K562 (cell line): ENCODE results near the gene AP1M1. TPM values are rescaled to one million over a fixed set of nuclear protein-coding genes. Genes with fewer than 3 reads are reported as not detected.

Source experiments
- ATAC-seq: fragments of 200-7000 bp; cut with Tn5 transposase; 3 replicates; pipeline ENCODE4 v1.9.1; 2020; ENCODE audit warnings: moderate library complexity
- BruUV-seq: library from RNA; stranded (reverse); fragments of 400-500 nt; replicated peaks from 2 replicates; lab custom pipeline; 2021; lab: Mats Ljungman, UMichigan
- CTCF ChIA-PET: fragments of 300-600 bp; formaldehyde crosslinking; extraction: SDS; loops from one replicate; lab custom pipeline; 2021; ENCODE audit warnings: low intra/inter-chr PET ratio; lab: Yijun Ruan, JAX
- POLR2A ChIA-PET: fragments of 300-600, 350-650 bp; sonication (Branson Sonifier 250); formaldehyde crosslinking; extraction: SDS; loops from one replicate; lab custom pipeline; 2021; ENCODE audit warnings: antibody characterized with exemption, inconsistent platforms; lab: Yijun Ruan, JAX
- DNase-seq, 4 experiments: peaks; one replicate each; pipeline versions ENCODE4 v3.0.0 to v3.0.0-alpha.2; 2011 to 2018; ENCODE audit warnings: low spot score in 3 of 4, mixed read lengths in 3 of 4; ENCODE audit errors: extremely low read depth in 1 of 4
- FAIRE-seq: peaks from 2 replicates; lab custom pipeline; 2011; peaks lifted over from hg19 to GRCh38; lab: Jason Lieb, UNC
- H2AFZ ChIP-seq: 2 replicates; pipeline ENCODE4 v1.6.0; 2011; ENCODE audit warnings: low read depth, low read length, control low read depth, inconsistent platforms
- H3K27ac ChIP-seq: fragments of 200-600 bp; 3 replicates; pipeline ENCODE4 v1.8.0; 2011; ENCODE audit warnings: low read depth, mild to moderate bottlenecking, control low read depth, inconsistent platforms, low read length, moderate library complexity, mixed read lengths; ENCODE audit errors: extremely low read depth
- H3K27me3 ChIP-seq, 2 experiments: fragments of 300-600 bp in 1 of 2; 2 replicates in 1 of 2; 3 replicates in 1 of 2; pipeline versions ENCODE4 v1.6.0 to v1.8.0; 2011; ENCODE audit warnings: inconsistent platforms in 2 of 2, low read length in 2 of 2, mild to moderate bottlenecking in 1 of 2, mixed read lengths in 1 of 2, moderate library complexity in 1 of 2; ENCODE audit not compliant: control insufficient read depth in 2 of 2, insufficient read depth in 2 of 2
- H3K36me3 ChIP-seq: fragments of 300-600 bp; 3 replicates; pipeline ENCODE4 v1.8.0; 2011; ENCODE audit warnings: mild to moderate bottlenecking, low read length, inconsistent platforms; ENCODE audit not compliant: control insufficient read depth, insufficient read depth
- H3K4me1 ChIP-seq, 2 experiments: fragments of 200-600 bp in 1 of 2; replicated peaks in 1 of 2; 2 replicates in 1 of 2; 3 replicates in 1 of 2; pipeline versions ENCODE4 v1.5.1 to v1.8.0; 2011; ENCODE audit warnings: inconsistent platforms in 2 of 2, low read length in 2 of 2, mild to moderate bottlenecking in 1 of 2, mixed read lengths in 1 of 2, moderate library complexity in 1 of 2; ENCODE audit not compliant: control insufficient read depth in 2 of 2, insufficient read depth in 2 of 2
- H3K4me2 ChIP-seq: 2 replicates; pipeline ENCODE4 v1.6.1; 2011; ENCODE audit warnings: low read length, control low read depth, inconsistent platforms, mixed read lengths; ENCODE audit not compliant: insufficient read depth
- H3K4me3 ChIP-seq: fragments of 200-600 bp; sonication (generic), shearing (Covaris generic); 2 replicates; pipeline ENCODE4 v1.5.1; 2016; ENCODE audit warnings: control low read depth, inconsistent platforms
- H3K79me2 ChIP-seq: fragments of 200-600 bp; 3 replicates; pipeline ENCODE4 v1.8.0; 2011; ENCODE audit warnings: low read length, inconsistent platforms; ENCODE audit not compliant: control insufficient read depth, insufficient read depth
- H3K9ac ChIP-seq, 2 experiments: 2 replicates each; pipeline versions ENCODE4 v1.6.0 to v1.6.1; 2011; ENCODE audit warnings: low read depth in 2 of 2, low read length in 2 of 2, control low read depth in 1 of 2, inconsistent platforms in 1 of 2, mild to moderate bottlenecking in 1 of 2, mixed read lengths in 1 of 2; ENCODE audit not compliant: insufficient read depth in 1 of 2
- H3K9me1 ChIP-seq: one replicate; pipeline ENCODE4 v1.6.0; 2011; ENCODE audit warnings: inconsistent platforms, mild to moderate bottlenecking, low read length, moderate library complexity; ENCODE audit not compliant: control insufficient read depth, insufficient read depth
- H3K9me3 ChIP-seq: replicated peaks from 2 replicates; pipeline ENCODE4 v1.5.1; 2011; ENCODE audit warnings: low read depth, low read length, inconsistent platforms; ENCODE audit not compliant: control insufficient read depth, insufficient read depth
- H4K20me1 ChIP-seq: replicated peaks from 2 replicates; pipeline ENCODE4 v1.6.1; 2011; ENCODE audit warnings: low read length, inconsistent platforms, mixed read lengths; ENCODE audit not compliant: control insufficient read depth, insufficient read depth
- CEBPZ ChIP-seq: fragments of 150-350 bp; IDR thresholded peaks from 2 replicates; pipeline ENCODE4 v1.6.1; 2014; ENCODE audit warnings: low read depth, mild to moderate bottlenecking, low read length, borderline replicate concordance
- ETV1 ChIP-seq: fragments of 450-650 bp; conservative IDR thresholded peaks from 2 replicates; pipeline ENCODE4 v1.6.1; 2016; ENCODE audit warnings: missing genetic modification characterization, control low read depth, low read depth, missing compliant biosample characterization
- FOXA3 ChIP-seq, 2 experiments: fragments of 450-650 bp in 1 of 2; sonication (generic) in 1 of 2; formaldehyde crosslinking; IDR thresholded peaks in 1 of 2; conservative IDR thresholded peaks in 1 of 2; 2 replicates each; pipeline versions ENCODE4 v1.4.0 to v1.8.0; 2020 to 2022; ENCODE audit warnings: mild to moderate bottlenecking in 2 of 2, missing genetic modification reagents in 1 of 2
- GATA2 ChIP-seq: sonication (generic); formaldehyde crosslinking; IDR thresholded peaks from 2 replicates; pipeline ENCODE4 v1.4.0; 2020; ENCODE audit warnings: mild to moderate bottlenecking, missing genetic modification reagents
- GMEB1 ChIP-seq: fragments of 250-450 bp; sonication (Bioruptor Pico); IDR thresholded peaks from 2 replicates; pipeline ENCODE4 v1.4.0; 2020; ENCODE audit warnings: mild to moderate bottlenecking
- HMG20A ChIP-seq: fragments of 450-650 bp; formaldehyde crosslinking; conservative IDR thresholded peaks from 2 replicates; pipeline ENCODE4 v1.4.0; 2020; ENCODE audit warnings: mild to moderate bottlenecking, mixed read lengths
- PCBP2 ChIP-seq: fragments of 200-400 bp; formaldehyde crosslinking; IDR thresholded peaks from 2 replicates; pipeline ENCODE4 v1.6.1; 2018; ENCODE audit warnings: low read length, low read depth, mild to moderate bottlenecking, moderate library complexity; ENCODE audit not compliant: poor library complexity, severe bottlenecking
- PHF20 ChIP-seq: fragments of 450-650 bp; IDR thresholded peaks from 2 replicates; pipeline ENCODE4 v1.6.1; 2018; ENCODE audit not compliant: partially characterized antibody
- TCF7 ChIP-seq: sonication (generic); IDR thresholded peaks from 2 replicates; pipeline ENCODE4 v1.6.1; 2016; ENCODE audit warnings: antibody characterized with exemption, borderline replicate concordance
- ZNF274 ChIP-seq: IDR thresholded peaks from 2 replicates; pipeline ENCODE4 v1.6.1; 2011; ENCODE audit warnings: low read depth, mild to moderate bottlenecking, low read length, moderate library complexity, borderline replicate concordance
- ZNF354B ChIP-seq: fragments of 250-450 bp; sonication (Bioruptor Pico); IDR thresholded peaks from 2 replicates; pipeline ENCODE4 v1.4.0; 2020
- WGBS: fragments of 100-300 bp; shearing (Covaris generic); methylation state at CpG from one replicate; pipeline ENCODE4 v1.1.6; 2016; ENCODE audit warnings: low coverage, mixed read lengths; ENCODE audit not compliant: insufficient coverage; ENCODE audit errors: missing lambda C conversion rate; 5-methylcytosine and 5-hydroxymethylcytosine counted together
- in situ Hi-C: fragments of 300-500 bp; cut with MboI; formaldehyde crosslinking; loops from 4 replicates; pipeline ENCODE4 v1.15.0; 2018; ENCODE audit warnings: inconsistent platforms, mixed read lengths
- intact Hi-C: fragments of 100-400 bp; cut with micrococcal nuclease; formaldehyde crosslinking; loops from 2 replicates; pipeline ENCODE4 v1.14.2; 2022
- polyA plus RNA-seq, 8 experiments: library from polyadenylated mRNA; depleted of rRNA in 4 of 8; stranded (reverse) in 5 of 8; unstranded in 3 of 8; fragments of >200 nt; fragmentation: Nextera tagmentation in 2 of 8; fragmentation: Illumina TruSeq in 1 of 8; extraction: Ambion mirVana in 2 of 8; extraction: Trizol in 1 of 8; gene quantifications; 2 replicates each; pipeline versions ENCODE4 v1.2.1 to v1.2.3, GENCODE V29; 2011 to 2014; ENCODE audit warnings: inconsistent platforms in 1 of 8, missing spikeins in 1 of 8
- total RNA-seq, 7 experiments: library from RNA; depleted of rRNA in 6 of 7; stranded (reverse); fragments of >200 nt in 6 of 7; fragmentation: Illumina TruSeq in 2 of 7; extraction: Trizol in 2 of 7; gene quantifications; 2 replicates each; pipeline versions ENCODE4 v1.2.1 to v1.2.3, GENCODE V29; 2011 to 2021; ENCODE audit warnings: low replicate concordance in 1 of 7
- TF ChIP-seq, protein P1 (sequence below): sonication (generic); formaldehyde crosslinking; IDR thresholded peaks from 2 replicates; pipeline ENCODE4 v1.8.1; 2023; ENCODE audit warnings: mild to moderate bottlenecking, missing genetic modification reagents

AP1M1 gene
- total and polyA plus RNA-seq, 9 of the 15 experiments (the other 6 are each of a cell fraction or from before 2014, with no cell fraction given) = 0.87 to 56.2 (median 29.1) TPM

DNA sequence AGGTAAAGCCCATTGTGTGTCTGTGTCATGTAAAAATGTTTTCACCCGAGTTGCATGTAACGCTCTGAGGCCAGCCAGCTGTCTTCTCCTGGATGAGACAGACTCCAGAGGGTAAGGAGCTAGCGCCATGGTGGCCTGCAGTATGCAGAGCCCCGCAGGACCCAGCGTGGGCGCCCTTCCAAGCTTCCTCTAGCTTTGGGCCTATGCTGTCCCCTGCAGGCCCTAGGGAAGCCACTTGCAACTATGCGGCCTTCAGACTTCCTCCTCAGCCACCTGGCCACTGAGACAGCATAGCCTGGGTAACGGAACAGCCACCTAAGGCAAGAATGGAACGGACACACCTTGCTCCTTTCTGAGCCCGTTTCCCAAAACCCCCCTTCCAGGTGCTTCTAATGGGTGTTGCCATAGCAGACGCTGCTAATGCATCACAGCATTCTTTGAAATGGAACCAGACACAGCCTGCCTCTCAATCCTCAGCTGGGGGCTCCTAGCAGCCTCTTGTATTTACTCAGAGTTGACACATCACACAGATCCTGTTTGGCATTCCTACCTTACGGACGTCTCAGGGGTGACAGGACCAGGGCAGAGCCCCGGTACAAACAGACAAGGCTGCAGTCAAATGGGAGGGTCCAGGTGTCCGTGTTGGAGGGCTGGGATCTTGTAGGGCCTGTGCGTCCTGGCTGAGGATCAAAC is 6.3 kb upstream of the AP1M1 start:
- intact Hi-C loops = no loop called here
- no peaks in the 10 kb centered on the region; the same call in 1 of the 2 replicates for H4K20me1 ChIP-seq
- TSS peak; percentile 27 for BruUV-seq
- FAIRE-seq = no peak
- DNase-seq = no peak
- in situ Hi-C loops = no loop called here
- peaks cover 5% of the 10 kb centered on the region for H3K9me1 ChIP-seq
- 88% methylated on average over 16 of the region's 16 CpGs for WGBS
- H3K27me3 ChIP-seq = no peaks in the 10 kb centered on the region
- peaks cover under 1 to 6% of the 10 kb centered on the region in 2 experiments; a peak in 2 of 5 replicates for H3K4me1 ChIP-seq
- H3K4me2 ChIP-seq = no peak overlapping the region
- ChIA-PET CTCF (no interaction called here), POLR2A (interaction anchor here (0.6 to 0.9 kb wide), 4 partner anchors 17 to 1420 kb away, joined by 3 read pairs; no protein-coding TSS in a partner anchor)
- H3K27ac ChIP-seq = no peak overlapping the region
- no peaks in the 10 kb centered on the region for H3K9me3 ChIP-seq
- H3K4me3 ChIP-seq = no peak overlapping the region
- ATAC-seq = peak; percentile 62
- H2AFZ ChIP-seq = no peak overlapping the region
- H3K79me2 ChIP-seq = peaks cover 7% of the 10 kb centered on the region
- H3K9ac ChIP-seq = no peak overlapping the region
- peaks cover 43% of the 10 kb centered on the region for H3K36me3 ChIP-seq
- TF ChIP-seq TCF7 (no peak), FOXA3 (CRISPR knock-in tag; conservative IDR thresholded peaks at IDR 0.05 in 1 of 2, IDR thresholded peaks at IDR 0.05 in 1 of 2) (no peak), ZNF354B (CRISPR knock-in tag) (no peak), CEBPZ (no peak), GMEB1 (no peak), ZNF274 (no peak), PHF20 (no peak), ETV1 (tag) (no peak), HMG20A (CRISPR knock-in tag) (no peak), PCBP2 (no peak), GATA2 (CRISPR knock-in tag) (no peak)
- TF ChIP-seq, protein P1, sequence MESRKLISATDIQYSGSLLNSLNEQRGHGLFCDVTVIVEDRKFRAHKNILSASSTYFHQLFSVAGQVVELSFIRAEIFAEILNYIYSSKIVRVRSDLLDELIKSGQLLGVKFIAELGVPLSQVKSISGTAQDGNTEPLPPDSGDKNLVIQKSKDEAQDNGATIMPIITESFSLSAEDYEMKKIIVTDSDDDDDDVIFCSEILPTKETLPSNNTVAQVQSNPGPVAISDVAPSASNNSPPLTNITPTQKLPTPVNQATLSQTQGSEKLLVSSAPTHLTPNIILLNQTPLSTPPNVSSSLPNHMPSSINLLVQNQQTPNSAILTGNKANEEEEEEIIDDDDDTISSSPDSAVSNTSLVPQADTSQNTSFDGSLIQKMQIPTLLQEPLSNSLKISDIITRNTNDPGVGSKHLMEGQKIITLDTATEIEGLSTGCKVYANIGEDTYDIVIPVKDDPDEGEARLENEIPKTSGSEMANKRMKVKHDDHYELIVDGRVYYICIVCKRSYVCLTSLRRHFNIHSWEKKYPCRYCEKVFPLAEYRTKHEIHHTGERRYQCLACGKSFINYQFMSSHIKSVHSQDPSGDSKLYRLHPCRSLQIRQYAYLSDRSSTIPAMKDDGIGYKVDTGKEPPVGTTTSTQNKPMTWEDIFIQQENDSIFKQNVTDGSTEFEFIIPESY = peak; percentile 76
